DND-41 (cell line): ENCODE data around the gene MSI2.

ENCODE experiments used
- EZH2 ChIP-seq: IDR thresholded peaks from 3 replicates; pipeline ENCODE4 v1.6.1; 2012; ENCODE audit warnings: borderline replicate concordance, low read depth, mild to moderate bottlenecking, moderate library complexity, low read length, inconsistent platforms; ENCODE audit not compliant: severe bottlenecking
- TF ChIP-seq, protein P1 (sequence below): IDR thresholded peaks from 2 replicates; pipeline ENCODE4 v1.5.1; 2012; ENCODE audit warnings: borderline replicate concordance, low read length, moderate library complexity, mild to moderate bottlenecking; ENCODE audit not compliant: poor library complexity, severe bottlenecking; ENCODE audit errors: extremely low read depth

DNA sequence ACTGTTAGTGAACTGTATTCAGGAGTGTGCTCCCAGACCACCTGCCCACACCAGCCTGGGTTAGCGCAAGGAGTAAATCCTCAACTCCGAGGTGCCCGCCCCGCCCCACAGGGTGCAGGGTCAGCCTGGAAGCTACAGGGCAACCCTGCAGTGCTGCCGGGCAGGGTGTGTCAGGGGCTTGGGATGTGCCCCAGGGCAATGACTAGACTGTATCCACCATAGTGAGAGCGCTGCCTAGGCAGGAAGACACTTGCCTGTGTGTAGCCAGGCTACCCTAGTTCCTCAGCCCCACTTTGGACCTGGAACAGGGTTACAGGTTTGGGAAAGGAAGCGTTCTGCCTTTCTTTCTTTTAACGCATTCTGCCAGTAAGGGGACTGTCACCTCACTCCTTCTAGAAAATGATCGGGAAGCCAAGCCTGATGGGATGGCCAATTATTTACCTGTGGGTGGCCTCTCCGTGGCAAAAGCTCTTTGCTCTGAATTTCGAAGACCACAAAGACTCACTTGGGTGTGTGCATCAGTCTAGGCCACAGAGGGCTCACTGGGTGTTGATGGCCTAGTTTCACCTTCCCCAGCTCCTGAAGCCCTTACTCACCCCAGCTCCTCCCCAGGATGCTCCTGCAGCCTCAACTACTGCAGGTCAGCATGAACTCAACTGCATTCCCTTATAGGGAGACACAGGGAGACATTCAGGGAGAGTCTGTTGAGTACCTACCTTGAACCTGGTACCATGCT is 397.9 kb downstream of the MSI2 start:
- TF ChIP-seq, protein P1, sequence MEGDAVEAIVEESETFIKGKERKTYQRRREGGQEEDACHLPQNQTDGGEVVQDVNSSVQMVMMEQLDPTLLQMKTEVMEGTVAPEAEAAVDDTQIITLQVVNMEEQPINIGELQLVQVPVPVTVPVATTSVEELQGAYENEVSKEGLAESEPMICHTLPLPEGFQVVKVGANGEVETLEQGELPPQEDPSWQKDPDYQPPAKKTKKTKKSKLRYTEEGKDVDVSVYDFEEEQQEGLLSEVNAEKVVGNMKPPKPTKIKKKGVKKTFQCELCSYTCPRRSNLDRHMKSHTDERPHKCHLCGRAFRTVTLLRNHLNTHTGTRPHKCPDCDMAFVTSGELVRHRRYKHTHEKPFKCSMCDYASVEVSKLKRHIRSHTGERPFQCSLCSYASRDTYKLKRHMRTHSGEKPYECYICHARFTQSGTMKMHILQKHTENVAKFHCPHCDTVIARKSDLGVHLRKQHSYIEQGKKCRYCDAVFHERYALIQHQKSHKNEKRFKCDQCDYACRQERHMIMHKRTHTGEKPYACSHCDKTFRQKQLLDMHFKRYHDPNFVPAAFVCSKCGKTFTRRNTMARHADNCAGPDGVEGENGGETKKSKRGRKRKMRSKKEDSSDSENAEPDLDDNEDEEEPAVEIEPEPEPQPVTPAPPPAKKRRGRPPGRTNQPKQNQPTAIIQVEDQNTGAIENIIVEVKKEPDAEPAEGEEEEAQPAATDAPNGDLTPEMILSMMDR, result no peak
- no peak for TF ChIP-seq EZH2
